HL-60 (cell line): Measurements from ENCODE around the gene NLRP3.

ENCODE experiments used
- GABPA ChIP-seq: IDR thresholded peaks from 2 replicates; pipeline ENCODE4 v1.6.1; 2012; ENCODE audit warnings: low read depth
- SPI1 ChIP-seq: IDR thresholded peaks from 2 replicates; pipeline ENCODE4 v1.6.1; 2012; ENCODE audit warnings: low read depth, mild to moderate bottlenecking, borderline replicate concordance
- TF ChIP-seq, protein P1 (sequence below): IDR thresholded peaks from one replicate; pipeline ENCODE4 v1.5.1; 2011; ENCODE audit warnings: low read length, control low read depth, inconsistent platforms; ENCODE audit not compliant: insufficient read depth
- TF ChIP-seq, protein P2 (sequence below): IDR thresholded peaks from 2 replicates; pipeline ENCODE4 v1.6.1; 2012; ENCODE audit warnings: low read depth; ENCODE audit not compliant: insufficient replicate concordance

DNA sequence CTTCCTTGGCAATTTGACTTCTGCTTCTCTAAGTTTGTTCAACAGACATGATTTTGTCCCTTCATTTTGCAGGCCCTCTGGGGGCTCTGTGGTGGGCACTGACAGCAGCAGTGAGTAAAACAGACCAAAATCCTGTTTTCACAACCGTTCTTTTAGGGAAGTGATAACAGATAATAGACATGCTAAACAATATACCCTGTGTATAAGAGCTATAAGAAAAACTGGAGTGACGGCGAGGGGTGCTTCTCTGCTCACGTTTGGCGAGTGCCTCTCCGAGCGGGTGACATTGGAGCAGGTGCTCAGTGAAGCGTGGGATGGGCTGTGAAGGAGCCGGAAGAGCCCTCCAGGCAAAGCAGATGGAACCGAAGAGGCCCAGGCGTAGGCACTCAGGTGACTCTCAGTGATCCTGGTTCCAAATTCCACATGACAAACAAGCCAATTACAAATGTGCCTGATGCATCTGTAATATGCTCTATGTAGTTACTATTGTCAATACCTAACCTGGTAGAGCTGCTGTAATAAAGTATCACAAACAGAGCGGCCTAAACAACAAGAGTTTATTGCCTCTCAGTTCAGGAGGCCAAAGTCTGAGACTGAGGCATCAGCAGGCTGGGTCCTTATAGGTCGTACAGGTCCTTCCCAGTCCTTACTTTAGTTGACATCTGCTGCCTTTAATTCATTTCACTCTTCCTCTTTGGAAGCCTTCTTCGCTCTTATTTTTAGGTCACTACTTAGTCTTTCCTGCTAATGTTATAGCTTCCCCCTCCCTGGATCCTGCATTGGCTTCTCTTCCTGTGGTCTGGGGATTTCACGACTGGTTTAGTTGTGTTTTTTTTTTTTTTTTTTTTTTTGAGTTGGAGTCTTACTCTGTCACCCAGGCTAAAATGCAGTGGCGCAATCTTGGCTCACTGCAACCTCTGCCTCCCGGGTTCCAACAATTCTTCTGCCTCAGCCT is 21.9 kb downstream of the NLRP3 start:
- TF ChIP-seq, protein P1, sequence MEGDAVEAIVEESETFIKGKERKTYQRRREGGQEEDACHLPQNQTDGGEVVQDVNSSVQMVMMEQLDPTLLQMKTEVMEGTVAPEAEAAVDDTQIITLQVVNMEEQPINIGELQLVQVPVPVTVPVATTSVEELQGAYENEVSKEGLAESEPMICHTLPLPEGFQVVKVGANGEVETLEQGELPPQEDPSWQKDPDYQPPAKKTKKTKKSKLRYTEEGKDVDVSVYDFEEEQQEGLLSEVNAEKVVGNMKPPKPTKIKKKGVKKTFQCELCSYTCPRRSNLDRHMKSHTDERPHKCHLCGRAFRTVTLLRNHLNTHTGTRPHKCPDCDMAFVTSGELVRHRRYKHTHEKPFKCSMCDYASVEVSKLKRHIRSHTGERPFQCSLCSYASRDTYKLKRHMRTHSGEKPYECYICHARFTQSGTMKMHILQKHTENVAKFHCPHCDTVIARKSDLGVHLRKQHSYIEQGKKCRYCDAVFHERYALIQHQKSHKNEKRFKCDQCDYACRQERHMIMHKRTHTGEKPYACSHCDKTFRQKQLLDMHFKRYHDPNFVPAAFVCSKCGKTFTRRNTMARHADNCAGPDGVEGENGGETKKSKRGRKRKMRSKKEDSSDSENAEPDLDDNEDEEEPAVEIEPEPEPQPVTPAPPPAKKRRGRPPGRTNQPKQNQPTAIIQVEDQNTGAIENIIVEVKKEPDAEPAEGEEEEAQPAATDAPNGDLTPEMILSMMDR: no peak
- TF ChIP-seq, protein P2, sequence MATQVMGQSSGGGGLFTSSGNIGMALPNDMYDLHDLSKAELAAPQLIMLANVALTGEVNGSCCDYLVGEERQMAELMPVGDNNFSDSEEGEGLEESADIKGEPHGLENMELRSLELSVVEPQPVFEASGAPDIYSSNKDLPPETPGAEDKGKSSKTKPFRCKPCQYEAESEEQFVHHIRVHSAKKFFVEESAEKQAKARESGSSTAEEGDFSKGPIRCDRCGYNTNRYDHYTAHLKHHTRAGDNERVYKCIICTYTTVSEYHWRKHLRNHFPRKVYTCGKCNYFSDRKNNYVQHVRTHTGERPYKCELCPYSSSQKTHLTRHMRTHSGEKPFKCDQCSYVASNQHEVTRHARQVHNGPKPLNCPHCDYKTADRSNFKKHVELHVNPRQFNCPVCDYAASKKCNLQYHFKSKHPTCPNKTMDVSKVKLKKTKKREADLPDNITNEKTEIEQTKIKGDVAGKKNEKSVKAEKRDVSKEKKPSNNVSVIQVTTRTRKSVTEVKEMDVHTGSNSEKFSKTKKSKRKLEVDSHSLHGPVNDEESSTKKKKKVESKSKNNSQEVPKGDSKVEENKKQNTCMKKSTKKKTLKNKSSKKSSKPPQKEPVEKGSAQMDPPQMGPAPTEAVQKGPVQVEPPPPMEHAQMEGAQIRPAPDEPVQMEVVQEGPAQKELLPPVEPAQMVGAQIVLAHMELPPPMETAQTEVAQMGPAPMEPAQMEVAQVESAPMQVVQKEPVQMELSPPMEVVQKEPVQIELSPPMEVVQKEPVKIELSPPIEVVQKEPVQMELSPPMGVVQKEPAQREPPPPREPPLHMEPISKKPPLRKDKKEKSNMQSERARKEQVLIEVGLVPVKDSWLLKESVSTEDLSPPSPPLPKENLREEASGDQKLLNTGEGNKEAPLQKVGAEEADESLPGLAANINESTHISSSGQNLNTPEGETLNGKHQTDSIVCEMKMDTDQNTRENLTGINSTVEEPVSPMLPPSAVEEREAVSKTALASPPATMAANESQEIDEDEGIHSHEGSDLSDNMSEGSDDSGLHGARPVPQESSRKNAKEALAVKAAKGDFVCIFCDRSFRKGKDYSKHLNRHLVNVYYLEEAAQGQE: no peak
- TF ChIP-seq GABPA (no peak), SPI1 (no peak)
